ENCODE results near the gene NID1.
"Not testable (repeated sequence)": the region's sequence is repeated elsewhere in the genome, so short reads cannot be mapped to it uniquely, and the experiment has no call there.

Gene NID1

DNA sequence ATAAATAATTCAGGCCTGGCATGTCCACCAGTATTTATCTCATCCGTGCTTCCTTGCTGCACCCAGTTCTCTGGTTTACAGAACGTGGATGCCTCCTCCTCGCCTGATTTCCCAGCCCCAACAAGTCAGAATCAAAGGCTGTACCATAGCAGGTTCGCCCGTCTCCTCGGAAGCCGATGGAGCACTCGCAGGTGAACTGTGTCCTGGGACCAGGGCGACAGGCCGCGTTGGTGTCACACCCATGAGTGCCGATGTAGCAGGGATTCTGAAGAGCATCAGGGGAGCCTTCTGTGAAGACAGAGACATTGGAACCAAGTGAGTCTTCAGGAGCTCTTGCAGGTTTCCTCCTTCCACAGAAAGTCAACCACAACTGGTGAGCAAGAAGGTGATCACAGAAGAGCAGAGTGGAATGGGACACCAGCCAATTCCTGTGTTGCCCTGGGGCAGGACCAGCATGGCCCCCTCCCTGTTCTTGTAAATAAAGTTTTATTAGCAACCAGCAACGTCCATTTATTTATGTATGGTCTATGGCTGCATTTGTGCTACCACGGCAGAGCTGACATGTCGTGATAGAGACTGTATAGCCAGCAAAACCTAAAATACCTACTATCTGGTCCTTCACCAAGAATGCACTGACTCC lies 40.8 kb downstream of the NID1 start:
- no peak for DNase-seq

DNA sequence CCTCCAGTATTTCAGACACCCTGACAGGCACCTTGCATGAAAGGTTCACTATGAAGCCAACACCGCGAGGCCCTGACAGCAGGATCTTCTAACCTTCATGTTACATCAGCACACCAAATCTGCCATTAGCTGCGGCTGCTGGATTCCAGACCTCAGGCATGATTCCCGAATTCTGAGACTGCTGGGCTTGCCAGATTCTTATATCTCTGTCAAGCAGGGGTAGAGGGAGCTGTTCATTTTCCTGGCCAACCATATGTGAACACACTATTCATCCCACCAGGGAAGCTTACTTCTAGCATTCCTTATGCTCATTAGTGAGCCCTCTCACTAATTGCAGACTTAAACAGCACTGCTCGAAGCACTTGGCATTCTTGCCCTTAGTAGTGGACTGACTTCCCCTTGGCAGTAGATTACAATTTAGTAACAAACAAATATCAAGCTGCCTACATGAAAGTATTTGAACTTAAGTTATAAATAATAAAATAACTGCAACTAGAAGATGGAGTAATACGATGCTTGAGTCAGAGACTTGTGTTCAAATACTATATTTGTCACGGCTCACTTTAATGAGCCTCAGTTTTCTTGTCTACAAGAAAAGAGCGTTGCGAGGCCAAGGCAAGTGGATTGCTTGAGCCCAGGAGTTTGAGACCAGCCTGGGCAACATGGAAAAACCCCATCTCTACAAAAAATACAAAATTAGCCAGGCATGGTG lies 43.3 kb downstream of the NID1 start:
- no peak for DNase-seq

DNA sequence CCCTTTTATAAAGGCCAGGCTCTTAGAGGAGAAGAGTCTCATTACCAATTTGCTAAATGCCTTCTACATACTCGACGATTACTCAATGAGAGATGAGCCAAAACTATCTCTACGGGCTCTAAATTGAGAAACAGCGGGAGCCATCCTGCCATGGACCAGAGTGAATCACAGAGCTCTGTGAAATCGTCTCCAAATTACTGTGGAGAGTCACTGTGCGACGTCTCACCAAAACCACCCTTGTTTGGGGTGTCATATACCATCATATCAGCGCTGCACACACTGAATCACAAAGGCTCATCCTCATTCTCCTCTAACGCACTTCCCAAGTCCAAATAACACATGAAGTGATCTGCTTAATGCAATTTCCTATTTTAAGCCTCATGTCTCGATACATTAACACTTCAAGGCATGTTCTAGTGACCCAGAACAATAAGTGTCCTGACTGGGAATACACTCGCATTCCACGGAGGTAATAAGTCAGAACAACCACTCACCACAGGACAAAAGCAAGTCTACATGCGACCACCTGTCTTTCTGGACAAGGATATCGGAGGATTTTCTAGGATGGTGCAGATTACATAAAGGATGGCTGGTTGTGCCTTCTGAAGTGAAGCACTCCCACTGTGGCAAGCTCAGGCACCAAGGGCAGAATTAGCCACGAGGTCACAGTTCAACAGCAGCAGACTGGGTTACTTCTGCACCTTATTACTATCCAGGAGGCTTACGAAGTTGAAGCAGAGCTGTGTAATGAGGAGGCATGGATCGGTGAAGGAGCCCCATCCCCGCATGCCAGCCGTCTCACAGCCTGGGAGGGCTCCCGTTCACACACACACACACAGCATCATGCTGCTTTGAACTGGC lies 44.3 kb downstream of the NID1 start:
- DNase-seq: no peak

DNA sequence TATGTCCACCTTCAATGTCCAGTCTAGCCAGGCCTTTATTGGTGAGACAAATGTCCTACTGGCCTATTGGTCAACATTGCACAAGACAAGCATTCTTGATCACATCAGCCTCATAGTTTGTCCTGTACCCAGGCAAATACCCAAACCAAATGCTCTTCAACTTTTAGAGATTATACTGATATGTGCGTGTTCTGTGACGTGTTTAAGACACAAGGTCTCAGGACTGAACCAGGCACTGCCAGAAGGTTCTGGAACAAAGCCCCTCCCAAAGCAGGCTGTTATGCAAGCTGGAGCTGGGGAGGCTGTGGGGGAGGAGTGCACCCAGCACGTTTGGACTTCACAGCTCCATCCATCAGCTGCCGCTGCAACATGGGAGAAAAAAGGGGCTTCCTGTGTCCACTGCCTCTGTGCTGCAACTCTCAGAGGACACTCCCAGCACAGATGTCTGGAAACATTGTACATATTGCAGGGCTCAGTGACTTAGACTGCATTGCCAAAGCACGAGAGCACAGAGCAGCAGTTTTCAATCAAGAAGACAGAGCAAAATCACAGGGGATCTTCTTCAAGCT lies 45.9 kb downstream of the NID1 start:
- no peak for DNase-seq

DNA sequence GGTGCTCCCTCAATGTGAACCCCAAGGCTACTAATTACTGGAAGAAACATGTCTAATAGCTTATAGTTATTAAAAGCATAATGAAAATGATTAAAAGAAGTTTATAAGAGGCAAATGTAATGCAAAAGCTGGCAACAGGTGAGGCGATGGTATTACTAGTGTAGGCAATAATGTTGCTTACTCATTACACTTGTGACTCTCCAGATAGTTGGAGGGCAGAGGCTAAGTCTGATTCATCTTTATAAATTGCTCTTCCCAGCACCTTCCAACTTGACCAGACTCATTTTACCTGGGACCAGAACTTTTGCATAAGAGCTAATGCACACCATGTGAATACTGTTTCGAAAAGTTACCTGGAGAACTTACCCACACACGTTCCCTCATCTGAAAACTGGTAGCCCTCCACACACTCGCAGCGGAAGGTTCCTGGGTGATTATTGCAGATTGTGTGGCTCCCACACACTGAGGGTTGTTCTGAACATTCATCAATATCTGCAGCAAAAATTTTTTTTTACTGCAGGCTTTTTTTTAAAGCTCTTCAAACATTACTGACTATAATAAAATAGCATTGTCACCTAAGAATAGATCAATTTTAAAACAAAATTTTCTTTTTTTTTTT lies 48.0 kb downstream of the NID1 start:
- DNase-seq: no peak

DNA sequence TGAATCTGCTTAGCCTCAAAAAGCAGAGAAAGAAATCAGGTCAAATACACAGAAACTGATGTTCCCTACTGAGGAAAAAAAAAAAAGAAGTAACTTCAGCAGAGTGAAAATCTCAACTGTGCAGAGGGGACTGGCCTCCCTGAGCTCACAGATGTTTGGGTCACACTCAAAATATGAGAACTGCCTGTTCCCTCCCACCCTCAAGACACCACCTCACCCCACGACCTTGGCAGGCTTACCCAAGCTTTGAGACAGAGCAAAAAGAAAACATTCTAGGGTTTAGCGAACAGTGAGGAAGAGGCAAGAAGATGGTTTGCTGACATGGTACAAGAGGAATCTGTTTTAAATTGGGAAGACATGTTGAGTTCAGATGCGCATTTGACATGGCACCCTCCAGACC lies 48.8 kb downstream of the NID1 start:
- DNase-seq: no peak

DNA sequence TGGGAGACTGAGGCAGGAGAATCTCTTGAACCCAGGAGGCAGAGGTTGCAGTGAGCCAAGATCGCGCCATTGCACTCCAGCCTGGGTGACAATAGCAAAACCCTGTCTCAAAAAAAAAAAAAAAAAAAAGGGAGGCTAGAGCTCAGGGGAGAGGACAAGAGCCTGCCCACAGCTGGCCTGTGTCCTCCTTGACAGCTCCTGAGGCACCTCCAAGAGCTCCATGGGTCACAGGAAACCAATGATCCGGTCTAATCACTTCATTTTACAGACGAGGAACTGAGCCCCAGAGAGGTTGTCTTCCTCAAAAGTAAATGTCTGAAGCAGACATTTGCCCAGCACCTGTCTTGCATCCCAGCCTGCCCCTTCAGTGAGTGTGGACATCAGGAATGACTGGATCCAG lies 49.4 kb downstream of the NID1 start:
- DNase-seq: no peak

DNA sequence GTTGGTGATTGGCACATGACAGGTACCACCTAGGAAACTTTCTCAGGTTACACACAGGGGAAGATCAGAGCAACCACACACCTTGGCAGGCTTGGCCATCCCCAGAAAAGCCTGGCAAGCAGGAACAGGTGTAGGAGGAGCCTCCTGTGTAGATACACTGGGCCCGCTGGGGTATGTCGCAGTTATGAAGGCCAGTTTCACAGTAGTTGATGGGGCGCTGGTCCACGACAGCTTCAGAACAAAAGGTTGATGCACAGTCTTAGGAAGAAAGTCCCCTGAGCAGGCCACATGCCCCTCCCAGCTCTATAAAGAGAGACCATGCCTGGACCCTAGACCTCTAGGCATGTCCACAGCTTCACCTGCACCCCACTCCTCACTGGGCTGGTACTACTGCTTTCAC lies 51.6 kb downstream of the NID1 start:
- no peak for DNase-seq

DNA sequence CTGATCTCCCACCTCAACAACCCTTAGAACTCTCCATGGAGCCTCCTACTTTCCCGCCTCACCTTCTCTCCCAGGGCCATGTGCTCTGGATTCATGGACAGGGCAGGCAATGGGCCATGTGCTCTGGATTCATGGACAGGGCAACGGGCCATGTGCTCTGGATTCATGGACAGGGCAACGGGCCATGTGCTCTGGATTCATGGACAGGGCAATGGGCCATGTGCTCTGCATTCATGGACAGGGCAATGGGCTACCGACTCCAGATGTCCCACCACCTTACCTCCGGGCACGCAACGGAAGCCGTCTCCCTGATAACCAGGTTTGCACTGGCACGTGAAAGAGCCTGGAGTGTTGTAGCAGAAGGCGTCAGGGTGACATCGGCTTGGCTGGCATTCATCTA lies 53.2 kb downstream of the NID1 start:
- DNase-seq: no peak

DNA sequence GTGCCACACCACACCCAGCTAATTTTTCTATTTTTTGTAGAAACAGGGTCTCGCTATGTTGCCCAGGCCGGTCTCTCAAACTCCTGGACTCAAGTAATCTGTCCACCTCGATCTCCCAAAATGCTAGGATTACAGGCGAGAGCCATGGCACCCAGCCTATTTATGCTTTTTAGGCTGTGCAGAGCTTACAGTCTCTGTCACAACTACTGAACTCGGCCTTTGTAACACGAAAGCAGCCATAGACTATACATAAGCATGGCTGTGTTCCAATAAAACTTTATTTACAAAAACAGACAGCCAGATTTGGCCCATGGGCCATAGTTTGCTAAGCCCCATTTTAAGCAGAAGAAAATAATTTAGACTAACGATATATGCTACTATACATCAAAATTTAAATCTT lies 54.4 kb downstream of the NID1 start:
- no peak for DNase-seq

DNA sequence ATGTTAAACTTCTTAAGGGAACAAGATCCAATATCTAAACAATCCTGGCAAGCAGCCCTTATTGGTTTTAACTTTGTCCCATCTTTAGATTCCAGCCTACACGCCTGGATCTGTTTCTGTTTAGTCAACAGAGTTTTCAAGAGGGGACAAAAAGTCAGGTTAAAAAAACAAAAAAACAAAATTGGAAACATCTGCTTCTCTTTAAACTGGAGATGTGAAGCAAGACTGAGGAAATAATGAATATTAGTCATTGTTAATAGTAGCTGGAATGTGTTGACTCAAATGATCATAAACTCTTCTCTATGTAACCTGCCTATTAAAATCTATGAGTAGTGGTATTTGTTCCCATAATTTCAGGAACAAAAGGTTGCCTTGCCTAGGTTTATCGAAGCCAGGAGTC lies 55.0 kb downstream of the NID1 start:
- DNase-seq: no peak

DNA sequence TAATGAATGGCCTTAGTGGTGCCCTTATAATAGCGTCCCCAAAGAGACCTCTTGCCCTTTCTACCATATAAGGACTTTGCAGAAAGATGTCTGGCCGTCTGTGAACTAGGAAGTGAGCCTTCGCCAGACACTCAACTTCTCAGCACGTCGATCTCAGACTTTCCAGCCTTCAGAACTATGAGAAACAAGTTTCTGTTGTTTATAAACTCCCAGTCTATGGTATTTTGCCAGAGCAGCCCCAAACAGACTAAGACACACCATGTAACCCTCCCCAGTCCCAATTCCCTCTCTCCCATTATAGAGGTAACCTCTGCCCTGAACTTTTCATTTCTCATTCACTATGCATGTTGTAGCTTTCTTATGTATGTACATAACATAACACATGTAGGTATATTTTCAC lies 55.7 kb downstream of the NID1 start:
- no peak for DNase-seq

DNA sequence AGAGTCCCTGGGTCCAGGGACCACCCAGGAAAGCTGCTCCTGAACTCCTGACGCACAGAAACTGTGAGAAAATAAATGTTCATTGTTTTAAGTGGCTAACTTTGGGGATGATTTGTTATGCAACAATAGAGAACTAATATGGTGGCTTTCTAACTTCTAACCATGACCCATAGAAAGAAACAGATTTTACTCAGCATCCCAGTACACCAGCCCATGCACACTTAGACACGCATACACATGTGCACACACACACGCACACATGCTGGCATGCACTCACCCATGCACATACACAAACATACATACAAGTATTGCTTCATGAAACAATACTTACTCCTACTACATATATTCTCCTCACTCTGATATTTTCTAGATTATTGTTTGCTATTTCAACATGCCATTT lies 57.1 kb downstream of the NID1 start:
- DNase-seq: no peak

DNA sequence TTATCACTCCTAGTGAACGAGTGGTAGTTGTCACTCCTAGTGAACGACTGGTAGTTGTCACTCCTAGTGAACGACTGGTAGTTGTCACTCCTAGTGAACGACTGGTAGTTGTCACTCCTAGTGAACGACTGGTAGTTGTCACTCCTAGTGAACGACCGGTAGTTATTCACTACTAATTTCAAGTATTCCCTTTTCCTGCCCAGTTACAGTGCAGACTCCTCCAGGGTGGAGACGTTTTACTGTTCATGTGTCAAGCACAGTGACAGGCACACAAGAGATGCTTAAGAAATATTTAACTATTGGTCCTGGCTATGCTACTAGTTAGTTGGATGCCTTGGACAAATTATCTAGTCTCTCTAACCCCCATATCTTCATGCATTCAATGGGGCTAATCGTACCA lies 61.8 kb downstream of the NID1 start:
- not testable (repeated sequence) for DNase-seq

DNA sequence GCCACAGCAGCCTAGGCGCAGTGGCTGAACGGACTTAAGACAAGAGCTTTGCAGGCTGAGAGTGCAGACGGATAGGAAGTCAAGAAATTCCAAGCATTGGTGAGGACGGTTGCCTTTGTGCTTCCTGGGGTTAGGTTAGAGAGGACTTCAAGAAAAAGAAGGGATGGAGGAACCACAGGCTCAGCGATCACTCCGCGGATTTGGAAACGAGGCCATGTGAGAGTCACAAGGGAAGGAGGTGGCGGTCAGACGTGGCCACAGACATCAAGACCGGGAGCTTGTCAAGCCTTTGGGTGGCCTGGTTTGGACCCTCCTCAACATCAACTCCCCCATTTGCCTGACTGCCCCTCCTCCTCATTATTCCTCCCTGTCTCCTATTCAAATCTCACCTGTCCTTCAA lies 62.3 kb downstream of the NID1 start:
- no peak for DNase-seq

DNA sequence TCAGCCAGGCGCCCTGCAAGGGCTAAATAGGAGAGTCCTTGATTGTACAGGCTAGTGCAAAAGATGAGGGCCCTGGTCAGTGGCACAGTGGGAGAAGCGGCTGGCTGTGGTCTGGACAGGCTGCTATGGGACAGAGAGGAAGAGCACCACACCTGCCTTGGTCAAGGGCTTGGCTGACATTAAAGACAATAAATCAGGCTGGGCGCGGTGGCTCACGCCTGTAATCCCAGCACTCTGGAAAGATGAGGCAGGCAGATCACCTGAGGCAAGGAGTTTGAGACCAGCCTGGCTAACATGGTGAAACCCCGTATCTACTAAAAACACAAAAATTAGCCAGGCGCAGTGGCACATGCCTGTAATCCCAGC lies 62.9 kb downstream of the NID1 start:
- DNase-seq: no peak

DNA sequence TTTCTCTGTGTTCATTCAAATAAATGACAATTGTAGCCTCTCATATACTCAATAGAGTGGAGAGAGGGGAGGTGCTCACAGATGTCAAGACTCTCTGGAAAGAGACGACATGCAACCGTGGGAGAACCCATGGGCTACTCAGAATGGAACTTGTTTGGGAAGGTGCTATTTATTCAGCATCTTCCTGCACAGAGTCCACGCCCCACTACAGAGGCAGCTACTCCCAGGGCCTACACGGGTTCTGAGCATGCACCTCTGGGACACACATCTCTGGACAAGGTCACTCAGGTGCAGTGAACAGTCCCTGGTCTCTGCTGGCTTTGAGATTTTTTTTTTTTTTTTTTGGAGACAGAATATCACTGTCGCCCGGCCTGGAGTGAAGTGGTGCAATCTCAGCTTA lies 64.1 kb downstream of the NID1 start:
- no peak for DNase-seq

DNA sequence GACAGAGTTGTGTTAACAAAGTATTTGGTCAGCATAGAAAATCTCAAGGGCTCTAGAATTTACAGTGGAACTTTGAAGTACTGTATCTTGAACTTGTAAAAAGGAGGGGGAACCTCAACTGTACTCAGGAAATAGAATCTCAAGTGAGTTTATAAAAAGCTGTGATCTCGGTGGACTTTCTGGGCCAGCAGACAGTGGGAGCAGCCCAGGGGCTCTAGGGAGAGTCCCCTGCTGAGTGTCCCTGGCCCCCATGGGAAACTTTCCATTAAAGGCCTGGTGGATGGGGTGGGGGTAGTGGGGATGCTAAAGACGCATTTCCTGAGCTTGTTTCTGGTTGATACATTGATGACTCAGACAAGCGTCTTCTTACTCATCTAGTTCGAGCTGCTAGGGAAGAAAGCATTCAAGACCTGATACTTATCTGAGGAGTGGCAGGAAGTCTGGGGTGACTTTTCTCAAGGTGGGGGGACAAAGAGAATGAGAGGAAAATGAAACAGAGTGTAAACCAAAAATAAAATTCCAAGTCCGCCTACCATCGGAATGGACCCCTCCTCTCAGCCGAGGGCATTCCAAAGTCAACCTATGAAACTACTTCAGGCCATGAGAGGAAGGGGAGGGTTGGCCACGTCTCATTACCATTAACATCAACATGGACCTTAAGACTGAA lies 65.5 kb downstream of the NID1 start:
- peak; percentile 91 for DNase-seq

DNA sequence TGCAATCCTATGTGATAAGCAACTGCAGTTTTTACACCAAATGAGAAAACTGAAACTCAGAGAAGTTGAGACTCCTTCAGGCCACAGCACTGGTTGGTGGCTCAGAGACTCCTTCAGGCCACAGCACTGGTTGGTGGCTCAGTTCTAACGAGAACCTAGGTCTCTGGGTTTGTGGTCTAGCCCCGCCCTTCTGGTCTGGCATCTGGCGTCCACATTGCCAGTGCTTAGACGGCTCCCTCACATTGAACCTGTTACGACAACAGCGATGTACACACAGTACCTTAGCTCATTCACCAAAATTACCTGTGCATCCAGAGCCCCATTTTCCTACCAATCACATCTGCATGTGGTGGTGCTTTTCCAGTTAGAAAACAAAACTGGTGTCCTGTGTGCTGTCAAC lies 66.1 kb downstream of the NID1 start:
- DNase-seq: peak; percentile 75

DNA sequence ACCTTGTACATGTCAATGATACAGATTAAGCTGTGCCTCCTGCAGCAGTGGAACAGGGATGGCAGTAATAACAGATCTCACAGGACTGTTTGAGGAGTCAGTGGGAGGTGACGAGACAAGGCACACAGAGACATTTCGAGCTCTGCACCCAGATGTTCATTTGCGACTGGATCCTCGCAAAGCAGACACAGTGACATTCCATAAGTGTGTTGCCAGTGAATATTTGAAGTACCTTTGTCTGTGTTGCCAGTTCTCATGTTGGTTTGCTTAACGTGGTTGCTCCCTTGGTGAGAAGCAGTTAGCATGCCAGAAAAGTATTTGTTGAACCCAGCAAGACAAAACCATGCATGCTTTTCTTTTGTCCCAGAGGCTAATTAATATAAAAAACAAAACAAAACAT lies 67.0 kb downstream of the NID1 start:
- no peak for DNase-seq

DNA sequence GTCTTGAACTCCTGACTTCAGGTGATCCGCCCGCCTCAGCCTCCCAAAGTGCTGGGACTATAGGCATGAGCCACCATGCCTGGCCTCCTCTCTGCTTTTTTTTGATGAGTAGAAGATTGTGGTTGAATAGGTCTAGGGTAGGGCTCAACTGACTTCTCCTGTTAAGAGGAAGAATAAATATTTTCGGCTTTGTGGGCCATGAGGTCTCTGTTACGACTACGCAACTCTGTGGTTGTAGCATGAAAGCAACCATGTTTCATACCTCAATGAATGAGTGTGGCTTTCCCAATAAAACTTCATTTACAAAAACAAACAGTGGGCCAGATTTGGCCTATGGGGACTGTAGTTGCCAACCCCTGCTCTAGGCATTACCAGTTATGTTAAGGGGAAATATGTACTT lies 67.8 kb downstream of the NID1 start:
- no peak for DNase-seq

DNA sequence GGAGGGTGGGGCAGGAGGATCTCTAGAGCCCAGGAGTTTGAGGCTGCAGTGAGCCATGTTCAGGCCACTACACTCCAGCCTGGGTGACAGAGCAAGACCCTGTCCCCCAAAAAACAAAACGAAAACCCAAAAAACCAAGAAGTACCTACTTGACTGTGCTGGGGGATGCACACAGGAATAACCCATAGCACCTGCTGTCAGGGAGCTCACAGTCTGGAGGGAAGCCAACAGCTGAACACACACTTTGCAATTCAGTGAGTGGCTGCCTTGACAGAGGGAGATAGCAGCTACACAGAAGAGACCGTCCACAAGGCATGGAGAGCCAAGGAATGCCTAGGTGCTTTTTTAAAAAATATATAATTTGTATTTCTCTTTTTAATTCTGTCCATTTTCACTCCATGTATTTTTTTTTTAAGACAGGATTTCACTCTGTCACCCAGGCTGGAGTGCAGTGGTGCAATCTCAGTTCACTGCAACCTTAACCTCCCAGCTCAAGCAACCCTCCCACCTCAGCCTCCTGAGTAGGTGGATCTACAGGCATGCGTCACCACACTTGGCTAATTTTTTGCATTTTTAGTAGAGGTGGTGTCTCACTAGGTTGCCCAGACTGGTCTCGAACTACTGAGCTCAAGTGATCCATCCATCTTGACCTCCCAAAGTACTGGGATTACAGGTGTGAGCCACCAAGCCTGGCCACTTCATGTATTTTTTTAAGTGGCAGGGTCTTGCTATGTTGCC lies 68.7 kb downstream of the NID1 start:
- DNase-seq: no peak

Data from CD4-positive, alpha-beta T cell treated with Interleukin-17A for 1 hour (primary cell).